Type B pancreatic cell (in vitro differentiated cells): ENCODE data around the gene SDCCAG8. TPM values are rescaled to one million over a fixed set of nuclear protein-coding genes. Genes with fewer than 3 reads are reported as not detected.

Experiments
- DNase-seq: peaks from one replicate; pipeline ENCODE4 v3.0.0; 2021; ENCODE audit warnings: mixed read lengths; ENCODE audit not compliant: unreplicated experiment; ENCODE audit errors: extremely low spot score
- H3K27ac Mint-ChIP-seq: 2 replicates; pipeline ENCODE4 v1.8.0; 2021; ENCODE audit warnings: mild to moderate bottlenecking, mixed read lengths
- H3K27me3 Mint-ChIP-seq: 2 replicates; pipeline ENCODE4 v1.8.0; 2021; ENCODE audit warnings: mixed read lengths
- H3K36me3 Mint-ChIP-seq: 2 replicates; pipeline ENCODE4 v1.8.0; 2021; ENCODE audit warnings: mixed read lengths
- H3K4me1 Mint-ChIP-seq: one replicate; pipeline ENCODE4 v1.8.0; 2021; ENCODE audit warnings: mixed read lengths; ENCODE audit not compliant: unreplicated experiment
- H3K4me3 Mint-ChIP-seq: 2 replicates; pipeline ENCODE4 v1.8.0; 2021; ENCODE audit warnings: mild to moderate bottlenecking, mixed read lengths
- H3K9me3 Mint-ChIP-seq: 2 replicates; pipeline ENCODE4 v1.8.0; 2021; ENCODE audit warnings: mixed read lengths
- total RNA-seq: library from RNA; stranded (reverse); gene quantifications from 2 replicates; pipeline ENCODE4 v1.2.1, GENCODE V29; 2021; ENCODE audit warnings: low replicate concordance
- TF ChIP-seq, protein P1 (sequence below): fragments of 200-600 bp; sonication (generic); conservative IDR thresholded peaks from 2 replicates; pipeline ENCODE4 v1.5.0; 2021; ENCODE audit warnings: antibody characterized with exemption, mild to moderate bottlenecking

Gene SDCCAG8
- total RNA-seq, 1 donor from 2014 or later = 26.0 TPM

DNA sequence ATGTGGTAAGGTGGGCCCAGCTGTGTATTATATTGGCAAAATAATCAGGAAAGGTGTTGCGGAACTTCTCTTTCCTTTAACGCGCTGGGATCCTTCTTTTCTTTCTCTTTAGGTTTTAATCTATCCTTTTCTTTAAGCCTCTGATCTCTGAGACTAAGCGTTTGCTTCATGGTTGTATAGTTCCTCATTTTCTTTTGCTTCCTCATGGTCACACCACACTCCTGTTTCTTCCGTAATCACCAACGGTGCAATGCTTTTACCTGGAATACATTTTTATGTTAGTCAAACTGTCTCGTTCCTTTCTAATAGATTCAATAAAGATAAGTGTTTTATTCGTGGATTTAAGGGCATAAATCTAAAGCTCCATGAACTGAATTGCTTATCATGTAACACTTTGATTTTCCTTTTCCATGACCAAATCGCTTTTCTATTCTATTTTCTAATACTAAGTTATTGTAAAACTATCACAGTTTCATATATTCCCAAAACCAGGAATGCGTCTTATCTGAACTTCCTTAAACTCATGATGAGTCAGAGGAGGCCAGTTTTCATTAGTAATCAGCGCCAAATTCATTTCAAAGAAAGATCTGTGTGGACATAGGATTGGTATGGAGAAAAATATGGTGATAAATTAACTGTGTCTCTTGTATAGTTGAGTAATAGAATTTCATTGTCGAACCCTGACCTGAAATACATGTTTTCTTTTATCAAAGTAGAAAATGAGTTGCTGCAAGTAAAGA lies 12.2 kb downstream of the SDCCAG8 start:
- H3K27me3 Mint-ChIP-seq = no peaks in the 10 kb centered on the region
- peaks cover 33% of the 10 kb centered on the region for H3K4me1 Mint-ChIP-seq
- TF ChIP-seq, protein P1, sequence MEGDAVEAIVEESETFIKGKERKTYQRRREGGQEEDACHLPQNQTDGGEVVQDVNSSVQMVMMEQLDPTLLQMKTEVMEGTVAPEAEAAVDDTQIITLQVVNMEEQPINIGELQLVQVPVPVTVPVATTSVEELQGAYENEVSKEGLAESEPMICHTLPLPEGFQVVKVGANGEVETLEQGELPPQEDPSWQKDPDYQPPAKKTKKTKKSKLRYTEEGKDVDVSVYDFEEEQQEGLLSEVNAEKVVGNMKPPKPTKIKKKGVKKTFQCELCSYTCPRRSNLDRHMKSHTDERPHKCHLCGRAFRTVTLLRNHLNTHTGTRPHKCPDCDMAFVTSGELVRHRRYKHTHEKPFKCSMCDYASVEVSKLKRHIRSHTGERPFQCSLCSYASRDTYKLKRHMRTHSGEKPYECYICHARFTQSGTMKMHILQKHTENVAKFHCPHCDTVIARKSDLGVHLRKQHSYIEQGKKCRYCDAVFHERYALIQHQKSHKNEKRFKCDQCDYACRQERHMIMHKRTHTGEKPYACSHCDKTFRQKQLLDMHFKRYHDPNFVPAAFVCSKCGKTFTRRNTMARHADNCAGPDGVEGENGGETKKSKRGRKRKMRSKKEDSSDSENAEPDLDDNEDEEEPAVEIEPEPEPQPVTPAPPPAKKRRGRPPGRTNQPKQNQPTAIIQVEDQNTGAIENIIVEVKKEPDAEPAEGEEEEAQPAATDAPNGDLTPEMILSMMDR = no peak
- DNase-seq = no peak
- no peak overlapping the region for H3K4me3 Mint-ChIP-seq
- H3K27ac Mint-ChIP-seq = no peak overlapping the region
- H3K9me3 Mint-ChIP-seq = no peaks in the 10 kb centered on the region
- H3K36me3 Mint-ChIP-seq = peaks cover 12% of the 10 kb centered on the region

DNA sequence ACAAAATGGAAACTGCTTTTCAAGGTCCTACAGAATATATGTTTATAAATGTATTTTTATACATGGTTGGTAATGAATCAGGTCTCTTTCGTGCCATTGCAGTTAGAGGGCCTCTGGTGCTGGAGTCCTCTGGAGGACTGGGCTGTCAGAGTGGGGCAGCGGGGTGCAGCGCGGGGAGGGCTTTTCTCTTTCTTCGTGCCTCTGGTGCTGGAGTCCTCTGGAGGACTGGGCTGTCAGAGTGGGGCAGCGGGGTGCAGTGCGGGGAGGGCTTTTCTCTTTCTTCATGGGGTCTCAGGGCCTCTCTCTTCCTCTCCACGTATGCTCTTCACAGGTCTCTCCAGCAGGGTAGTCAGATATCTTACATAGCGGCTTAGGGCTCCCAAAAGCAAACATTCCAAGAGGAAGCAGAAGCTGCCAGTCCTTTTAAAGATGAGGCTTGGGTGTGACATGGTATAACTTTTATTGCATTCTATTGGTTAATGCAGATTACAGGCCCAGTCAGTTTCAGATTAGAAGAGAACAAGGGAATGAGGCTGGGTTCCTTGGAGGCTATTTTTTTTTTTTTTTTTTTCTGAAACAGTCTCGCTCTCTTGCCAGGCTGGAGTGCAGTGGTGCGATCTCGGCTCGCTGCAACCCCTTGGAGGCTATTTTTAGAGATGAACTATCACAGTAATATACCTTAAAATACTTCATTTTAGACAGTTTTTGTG lies 13.1 kb downstream of the SDCCAG8 start:
- Mint-ChIP-seq H3K4me1 (peaks cover 25% of the 10 kb centered on the region), H3K36me3 (peaks cover 15% of the 10 kb centered on the region), H3K27ac (no peak overlapping the region), H3K27me3 (no peaks in the 10 kb centered on the region), H3K9me3 (no peaks in the 10 kb centered on the region), H3K4me3 (no peak overlapping the region)
- no peak for DNase-seq
- TF ChIP-seq, protein P1 = no peak

DNA sequence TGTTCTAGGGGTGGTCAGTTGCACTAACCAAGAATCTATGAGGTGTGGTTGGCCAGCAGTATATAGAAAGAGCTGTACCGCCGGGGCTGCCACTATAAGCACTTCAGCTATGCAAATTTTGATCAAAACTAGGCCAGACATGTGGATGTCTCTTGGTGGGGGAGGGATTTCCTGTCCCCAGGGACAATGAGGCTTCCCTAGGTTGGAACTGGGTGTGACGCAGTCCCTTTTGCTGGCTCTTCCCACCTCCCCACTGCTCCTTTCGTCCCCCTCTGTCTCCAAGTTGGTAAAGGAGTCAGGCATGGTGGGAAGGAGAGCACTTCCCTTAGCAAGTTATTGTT lies 13.6 kb downstream of the SDCCAG8 start:
- Mint-ChIP-seq H3K36me3 (peaks cover 17% of the 10 kb centered on the region), H3K4me1 (peaks cover 19% of the 10 kb centered on the region), H3K27ac (no peak overlapping the region), H3K27me3 (no peaks in the 10 kb centered on the region), H3K9me3 (no peaks in the 10 kb centered on the region), H3K4me3 (no peak overlapping the region)
- TF ChIP-seq, protein P1 = no peak
- DNase-seq = no peak

DNA sequence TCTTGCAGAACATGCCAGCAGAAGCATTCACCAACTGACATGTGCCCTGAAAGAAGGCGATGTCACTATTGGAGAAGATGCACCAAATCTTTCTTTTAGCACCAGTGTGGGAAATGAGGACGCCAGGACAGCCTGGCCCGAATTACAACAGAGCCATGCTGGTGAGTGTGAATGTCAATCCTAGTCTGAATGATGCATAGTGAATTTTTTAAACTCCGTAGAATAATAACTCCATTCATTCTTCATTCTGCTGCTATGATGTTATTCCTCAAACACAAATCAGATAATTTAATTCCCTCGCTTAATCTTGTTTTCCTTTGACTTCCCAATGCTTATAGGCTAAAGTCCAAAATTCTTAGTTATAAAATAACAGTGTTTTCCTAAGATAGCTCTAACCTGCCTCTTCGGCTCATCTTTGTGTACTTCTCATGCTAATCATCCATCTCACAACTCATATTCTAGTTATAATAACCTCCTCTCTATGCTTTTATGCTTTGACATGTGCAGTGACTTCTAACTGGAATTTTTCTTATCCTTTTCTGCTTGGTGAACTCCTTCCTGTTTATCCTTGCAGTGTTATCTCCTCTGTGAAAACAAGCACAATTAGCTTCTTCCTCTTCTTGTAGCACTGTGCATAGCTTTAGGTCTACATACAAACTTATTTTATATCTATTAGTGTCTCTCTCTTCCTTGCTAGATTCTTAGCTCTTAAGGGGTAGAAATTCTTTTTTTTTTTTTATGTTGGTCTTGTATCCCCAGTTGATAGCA lies 14.4 kb downstream of the SDCCAG8 start:
- TF ChIP-seq, protein P1 = no peak
- Mint-ChIP-seq H3K36me3 (peaks cover 24% of the 10 kb centered on the region), H3K27ac (no peak overlapping the region), H3K9me3 (no peaks in the 10 kb centered on the region), H3K27me3 (no peaks in the 10 kb centered on the region), H3K4me1 (peaks cover 15% of the 10 kb centered on the region), H3K4me3 (no peak overlapping the region)
- DNase-seq = no peak

DNA sequence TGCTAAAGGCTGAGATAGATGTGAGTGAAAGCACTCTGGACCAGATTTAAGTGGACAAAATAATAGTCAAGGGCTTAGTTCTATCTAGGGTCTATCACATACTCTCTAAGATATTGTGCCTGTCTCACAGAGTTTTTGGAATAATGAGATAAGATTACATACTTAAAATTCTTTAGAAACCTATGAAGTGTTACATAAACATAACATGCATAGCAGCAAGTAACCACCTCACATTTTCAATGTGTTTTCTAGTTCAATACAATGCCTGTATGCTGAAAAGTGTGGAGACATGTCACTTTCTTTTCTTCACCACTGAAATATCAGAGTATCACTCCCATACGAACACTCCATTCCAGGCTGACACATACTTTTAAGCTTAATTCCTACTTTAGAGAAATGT lies 16.2 kb downstream of the SDCCAG8 start:
- Mint-ChIP-seq H3K27me3 (no peaks in the 10 kb centered on the region), H3K4me1 (peaks cover 15% of the 10 kb centered on the region), H3K36me3 (peaks cover 35% of the 10 kb centered on the region), H3K9me3 (no peaks in the 10 kb centered on the region), H3K27ac (no peak overlapping the region), H3K4me3 (no peak overlapping the region)
- no peak for DNase-seq
- TF ChIP-seq, protein P1 = no peak
